Measurements from ENCODE around the gene EPS8L1.

Gene EPS8L1

DNA sequence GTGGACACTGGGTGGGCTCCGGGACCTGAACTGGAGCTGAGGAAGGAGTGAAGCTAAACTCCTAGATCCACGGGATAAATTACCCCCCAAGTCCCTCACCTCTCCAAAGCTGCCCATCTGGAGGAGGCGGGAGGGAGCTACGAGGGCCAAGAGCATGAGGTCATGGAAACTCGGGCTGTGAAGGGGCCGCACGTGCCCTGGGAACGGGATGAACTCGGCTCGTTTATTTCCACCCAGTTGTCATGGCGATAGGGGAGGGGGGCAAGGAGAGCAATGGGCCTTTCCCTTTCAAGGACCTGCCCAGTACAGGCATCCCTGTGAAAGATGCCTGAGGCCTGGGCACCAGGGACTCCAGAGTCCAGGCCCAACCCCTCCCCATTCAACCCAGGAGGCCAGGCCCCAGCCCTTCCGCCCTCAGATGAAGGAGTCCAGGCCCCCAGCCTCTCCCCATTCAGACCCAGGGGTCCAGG, 37.9 kb downstream of the EPS8L1 start:
- no peak for DNase-seq (ENCODE audit: low read depth)
- no peak overlapping the region for H3K4me3 ChIP-seq (ENCODE audit: low read depth, low read length)
- TF ChIP-seq CTCF (IDR thresholded peaks at IDR 0.05; ENCODE audit: insufficient read depth, low read depth, low read length, missing control alignments): no peak

GRCh38 chr19:55114566-55115145, 39.0 kb downstream of the EPS8L1 start:
- DNase-seq (ENCODE audit: low read depth): no peak
- TF ChIP-seq CTCF (IDR thresholded peaks at IDR 0.05; ENCODE audit: insufficient read depth, low read depth, low read length, missing control alignments): no peak
- H3K4me3 ChIP-seq (ENCODE audit: low read depth, low read length): no peak overlapping the region

DNA sequence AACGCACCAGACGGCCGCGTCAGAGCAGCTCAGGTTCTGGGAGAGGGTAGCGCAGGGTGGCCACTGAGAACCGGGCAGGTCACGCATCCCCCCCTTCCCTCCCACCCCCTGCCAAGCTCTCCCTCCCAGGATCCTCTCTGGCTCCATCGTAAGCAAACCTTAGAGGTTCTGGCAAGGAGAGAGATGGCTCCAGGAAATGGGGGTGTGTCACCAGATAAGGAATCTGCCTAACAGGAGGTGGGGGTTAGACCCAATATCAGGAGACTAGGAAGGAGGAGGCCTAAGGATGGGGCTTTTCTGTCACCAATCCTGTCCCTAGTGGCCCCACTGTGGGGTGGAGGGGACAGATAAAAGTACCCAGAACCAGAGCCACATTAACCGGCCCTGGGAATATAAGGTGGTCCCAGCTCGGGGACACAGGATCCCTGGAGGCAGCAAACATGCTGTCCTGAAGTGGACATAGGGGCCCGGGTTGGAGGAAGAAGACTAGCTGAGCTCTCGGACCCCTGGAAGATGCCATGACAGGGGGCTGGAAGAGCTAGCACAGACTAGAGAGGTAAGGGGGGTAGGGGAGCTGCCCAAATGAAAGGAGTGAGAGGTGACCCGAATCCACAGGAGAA, 39.9 kb downstream of the EPS8L1 start:
- no peak for TF ChIP-seq CTCF (IDR thresholded peaks at IDR 0.05; ENCODE audit: insufficient read depth, low read depth, low read length, missing control alignments)
- H3K4me3 ChIP-seq (ENCODE audit: low read depth, low read length): peak overlapping the region; percentile 98
- DNase-seq (ENCODE audit: low read depth): no peak

- peak; percentile 68 for DNase-seq (ENCODE audit: low read depth)
- peak overlapping the region; percentile 98 for H3K4me3 ChIP-seq (ENCODE audit: low read depth, low read length)
- no peak for TF ChIP-seq CTCF (IDR thresholded peaks at IDR 0.05; ENCODE audit: insufficient read depth, low read depth, low read length, missing control alignments)
Measured at GRCh38 chr19:55116232-55116858, 40.7 kb downstream of the EPS8L1 start.

DNA sequence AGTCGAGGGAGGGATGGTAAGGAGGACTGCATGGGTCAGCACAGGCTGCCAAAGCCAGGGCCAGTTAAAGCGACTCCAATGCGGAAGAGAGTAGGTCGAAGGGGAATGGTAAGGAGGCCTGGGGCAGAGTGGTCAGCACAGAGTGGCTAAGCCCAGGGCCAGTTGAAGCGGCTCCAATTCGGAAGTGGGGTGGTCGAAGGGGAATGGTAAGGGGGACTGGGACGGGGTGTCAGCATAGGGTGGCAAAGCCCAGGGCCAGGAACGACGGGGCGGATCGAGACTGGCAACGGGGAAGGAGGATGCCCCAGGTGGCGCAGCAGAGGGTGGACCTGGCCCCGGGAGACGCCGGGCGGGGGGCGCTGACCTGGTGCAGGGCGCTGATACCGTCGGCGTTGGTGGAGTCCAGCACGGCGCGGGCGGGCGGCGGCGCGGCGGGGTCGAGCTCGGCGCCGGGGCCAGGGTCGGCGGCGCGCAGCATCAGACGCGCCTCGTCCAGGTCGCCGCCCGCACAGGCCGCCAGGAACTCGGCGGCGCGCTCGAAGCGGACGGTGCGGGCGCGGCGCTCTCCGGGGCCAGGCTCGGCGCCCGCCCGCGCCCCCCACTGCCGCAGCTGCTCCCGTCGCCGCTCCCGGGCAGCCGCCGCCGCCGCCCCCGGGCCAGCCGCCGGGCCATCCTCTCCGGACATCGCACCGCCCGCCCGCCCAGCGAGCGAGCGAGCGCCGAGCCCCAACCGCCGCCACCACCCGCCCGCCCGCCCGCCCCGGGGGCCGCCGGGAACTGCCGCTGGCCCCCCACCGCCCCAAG, 41.4 kb downstream of the EPS8L1 start, which contains the start of gene PPP1R12C:
Gene PPP1R12C, minus strand, starts transcription at position 779 of the 804 bp plus-strand sequence. Its CDS starts 94 bp downstream, at position 685.
- no peak for DNase-seq (ENCODE audit: low read depth)
- TF ChIP-seq CTCF (IDR thresholded peaks at IDR 0.05; ENCODE audit: insufficient read depth, low read depth, low read length, missing control alignments): no peak
- H3K4me3 ChIP-seq (ENCODE audit: low read depth, low read length): peak within 1 kb of the TSS; percentile 98

DNA sequence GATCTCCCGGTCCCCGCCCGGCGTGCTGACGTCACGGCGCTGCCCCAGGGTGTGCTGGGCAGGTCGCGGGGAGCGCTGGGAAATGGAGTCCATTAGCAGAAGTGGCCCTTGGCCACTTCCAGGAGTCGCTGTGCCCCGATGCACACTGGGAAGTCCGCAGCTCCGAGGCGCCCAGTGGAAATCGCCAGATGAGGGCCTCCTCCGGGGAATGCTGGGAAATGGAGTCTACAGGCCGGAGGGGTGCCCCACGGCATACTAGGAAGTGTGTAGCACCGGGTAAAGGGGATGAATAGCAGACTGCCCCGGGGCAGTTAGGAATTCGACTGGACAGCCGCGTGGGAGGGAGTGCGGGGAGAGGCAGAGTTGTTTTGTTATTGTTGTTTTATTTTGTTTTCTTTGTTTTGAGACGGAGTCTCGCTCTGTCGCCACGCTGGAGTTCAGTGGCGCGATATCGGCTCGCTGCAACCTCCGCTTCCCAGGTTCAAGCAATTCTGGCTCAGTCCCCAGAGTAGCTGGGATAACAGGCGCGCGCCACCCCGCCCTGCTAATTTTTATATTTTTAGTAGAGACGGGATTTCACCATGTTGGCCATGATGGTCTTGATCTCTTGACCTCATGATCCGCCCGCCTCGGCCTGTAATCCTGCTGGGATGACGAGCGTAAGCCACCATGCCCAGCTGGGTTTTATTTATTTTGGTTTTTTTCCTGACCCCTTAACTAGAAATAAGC, 42.2 kb downstream of the EPS8L1 start:
- peak; percentile 99 for DNase-seq (ENCODE audit: low read depth)
- H3K4me3 ChIP-seq (ENCODE audit: low read depth, low read length): peak overlapping the region; percentile 54
- no peak for TF ChIP-seq CTCF (IDR thresholded peaks at IDR 0.05; ENCODE audit: insufficient read depth, low read depth, low read length, missing control alignments)

Measured in GM12865 (cell line).